Stimulated activated CD4-positive, alpha-beta T cell treated with anti-CD3 and anti-CD28 coated beads, Interleukin-2, amount 100 ng/mL, for 4 hours (primary cell): Measurements from ENCODE around the gene ABHD4.
A peak's percentile ranks its signal among the peaks of the same experiment; 100 is the strongest.
"Not testable (repeated sequence)": the region's sequence is repeated elsewhere in the genome, so short reads cannot be mapped to it uniquely, and the experiment has no call there.

Source experiments
- DNase-seq: peaks from one replicate; pipeline ENCODE4 v3.0.0-alpha.2; 2020; ENCODE audit warnings: low read depth

Gene ABHD4

DNA sequence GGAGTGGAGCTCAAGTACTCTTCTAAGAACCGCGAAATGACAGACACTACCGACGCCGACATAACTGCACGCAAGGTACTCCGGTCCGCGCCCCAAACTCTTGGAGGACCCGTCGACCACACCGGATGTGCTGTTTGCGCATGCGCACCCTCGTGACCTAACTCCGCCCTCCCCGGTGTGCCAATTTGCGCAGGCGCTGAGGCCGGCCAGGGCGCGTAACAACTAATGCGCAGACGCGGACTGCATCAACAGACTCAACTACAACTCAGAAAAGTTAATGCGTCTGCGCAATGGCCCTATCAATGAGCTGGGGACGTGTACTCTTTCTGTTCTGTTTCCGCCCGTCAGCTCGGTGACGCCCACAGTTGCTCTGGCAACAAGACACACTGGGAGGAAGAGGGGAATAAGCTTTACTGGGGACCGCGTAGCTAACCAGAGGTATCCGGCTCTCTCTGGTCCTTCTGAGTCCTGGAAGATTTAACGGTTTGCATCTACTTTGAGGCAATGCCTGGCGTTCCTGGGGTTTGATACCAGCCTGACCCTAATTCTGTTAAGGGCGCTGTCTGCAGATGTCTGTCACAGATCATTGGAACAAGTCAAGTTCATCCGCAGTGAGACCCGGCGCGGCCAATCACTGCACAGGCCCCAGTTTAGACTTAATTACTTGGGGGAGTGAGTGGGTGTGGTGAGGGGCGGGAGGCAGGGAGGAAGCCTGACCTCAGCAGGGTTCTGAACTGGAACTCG, 8.8 kb upstream of the ABHD4 start, which contains the start of gene DAD1:
DAD1 (minus strand) TSS at position 129 of the 744 bp plus-strand sequence; CDS start at position 62, 67 bp downstream.
- peak; percentile 98 for DNase-seq

- DNase-seq, result no peak
Measured at GRCh38 chr14:22593189-22593588, 4.9 kb upstream of the ABHD4 start.

GRCh38 chr14:22593601-22594000, 4.5 kb upstream of the ABHD4 start:
- no peak for DNase-seq

GRCh38 chr14:22594156-22594716, 3.9 kb upstream of the ABHD4 start:
- no peak for DNase-seq

GRCh38 chr14:22596354-22596879, 1.7 kb upstream of the ABHD4 start:
- DNase-seq, result no peak

DNA sequence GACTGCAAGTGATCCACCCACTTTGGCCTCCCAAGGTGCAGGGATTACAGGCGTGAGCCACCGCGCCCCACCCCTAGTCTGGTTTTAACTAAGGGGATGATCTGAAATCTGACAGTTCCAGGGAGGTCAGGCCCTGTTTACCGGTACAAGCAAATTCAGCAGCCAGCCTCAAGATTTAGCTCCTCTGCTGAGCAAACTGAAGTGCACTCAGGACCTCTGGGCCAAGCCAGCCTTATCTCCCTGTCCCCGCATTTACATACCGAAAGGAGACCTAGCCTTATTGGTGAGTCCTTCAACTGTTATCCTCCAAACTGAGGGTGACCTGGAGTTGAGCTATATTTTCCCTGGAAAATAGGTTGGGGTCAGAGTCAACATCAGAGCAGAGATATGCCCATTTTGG, 835 bp upstream of the ABHD4 start:
- no peak for DNase-seq

DNA sequence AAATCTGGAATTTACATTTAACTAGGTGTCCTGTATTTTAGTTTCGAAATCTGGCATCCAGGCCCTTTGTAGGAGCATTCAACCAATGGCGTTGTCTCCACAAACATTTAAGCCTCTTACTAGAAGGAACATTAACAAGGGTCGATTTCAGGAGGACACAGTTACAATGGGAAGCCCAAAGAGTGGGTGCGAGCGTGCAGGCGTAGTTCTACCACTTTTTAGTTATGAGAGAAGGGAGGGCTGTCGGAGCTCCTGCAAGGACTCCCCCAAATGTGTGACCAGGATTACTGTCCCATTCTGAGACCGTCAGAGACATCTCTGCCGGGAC, 365 bp upstream of the ABHD4 start:
- no peak for DNase-seq

- DNase-seq, result peak; percentile 40
Measured at GRCh38 chr14:22598896-22599244, 770 bp downstream of the ABHD4 start.

- no peak for DNase-seq
Measured at GRCh38 chr14:22599349-22599748, 1.2 kb downstream of the ABHD4 start.

DNA sequence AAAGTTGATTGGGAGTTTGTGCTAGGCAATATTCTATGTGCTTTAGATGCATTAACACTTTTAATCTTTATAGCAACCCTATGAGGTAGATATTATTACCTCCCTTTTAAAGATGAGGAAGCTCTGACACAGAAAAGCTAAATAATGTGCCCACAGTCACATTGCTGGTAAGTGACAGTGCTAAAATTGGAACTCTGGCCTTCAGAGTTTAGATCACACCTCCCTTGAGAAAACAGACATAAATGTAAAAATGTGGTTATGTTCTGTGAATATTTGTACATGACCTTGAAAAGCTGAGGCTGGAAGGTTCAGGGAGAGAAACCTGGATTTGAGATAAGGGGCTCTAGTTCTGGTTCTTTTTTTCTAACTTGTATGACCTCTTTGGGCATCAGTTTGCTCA, 1.9 kb downstream of the ABHD4 start:
- no peak for DNase-seq

- DNase-seq, result no peak
Measured at GRCh38 chr14:22601456-22601855, 3.4 kb downstream of the ABHD4 start.

- DNase-seq, result no peak
Measured at GRCh38 chr14:22601996-22602395, 3.9 kb downstream of the ABHD4 start.

- DNase-seq, result no peak
Measured at GRCh38 chr14:22602862-22603261, 4.8 kb downstream of the ABHD4 start.

DNA sequence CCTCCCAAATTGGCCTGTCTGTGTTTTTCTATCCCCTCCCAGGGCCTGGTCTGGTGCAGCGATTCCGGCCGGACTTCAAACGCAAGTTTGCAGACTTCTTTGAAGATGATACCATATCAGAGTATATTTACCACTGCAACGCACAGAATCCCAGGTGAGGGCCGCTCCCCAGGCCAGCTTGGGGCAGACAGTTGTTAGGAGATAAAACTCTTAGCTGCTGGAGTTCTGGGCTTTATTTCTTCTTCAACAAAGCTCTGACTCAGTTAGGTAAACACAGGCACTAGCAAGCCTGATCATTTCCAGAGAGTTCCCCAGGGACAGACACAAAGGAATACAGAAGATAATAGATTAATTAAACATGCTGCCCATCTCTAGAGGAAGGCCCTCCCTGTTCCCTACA, 8.3 kb downstream of the ABHD4 start:
- no peak for DNase-seq

GRCh38 chr14:22607291-22607690, 9.2 kb downstream of the ABHD4 start:
- DNase-seq, result no peak

DNA sequence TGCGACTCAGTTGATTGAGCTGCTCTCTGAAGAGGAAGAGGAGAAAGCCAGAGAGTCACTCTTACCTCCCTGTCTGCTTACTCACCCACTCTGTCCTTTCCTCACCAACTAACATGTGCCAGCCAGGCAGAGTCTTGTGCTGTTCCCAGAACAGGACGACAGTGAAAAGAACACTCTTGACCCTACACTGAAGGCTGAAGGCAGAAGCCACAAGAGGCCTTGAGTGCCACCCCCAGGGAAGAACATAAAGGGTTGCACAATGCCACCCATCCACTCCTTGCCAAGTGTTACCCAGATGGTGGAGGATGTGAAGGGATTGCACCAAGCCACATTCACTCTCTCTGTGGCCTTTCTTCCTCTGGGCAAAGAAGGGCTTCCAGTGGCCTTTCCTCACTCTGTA, 12.8 kb downstream of the ABHD4 start:
- no peak for DNase-seq

GRCh38 chr14:22613106-22613695, 15.1 kb downstream of the ABHD4 start:
- no peak for DNase-seq

- no peak for DNase-seq
Measured at GRCh38 chr14:22613736-22614239, 15.7 kb downstream of the ABHD4 start.

DNA sequence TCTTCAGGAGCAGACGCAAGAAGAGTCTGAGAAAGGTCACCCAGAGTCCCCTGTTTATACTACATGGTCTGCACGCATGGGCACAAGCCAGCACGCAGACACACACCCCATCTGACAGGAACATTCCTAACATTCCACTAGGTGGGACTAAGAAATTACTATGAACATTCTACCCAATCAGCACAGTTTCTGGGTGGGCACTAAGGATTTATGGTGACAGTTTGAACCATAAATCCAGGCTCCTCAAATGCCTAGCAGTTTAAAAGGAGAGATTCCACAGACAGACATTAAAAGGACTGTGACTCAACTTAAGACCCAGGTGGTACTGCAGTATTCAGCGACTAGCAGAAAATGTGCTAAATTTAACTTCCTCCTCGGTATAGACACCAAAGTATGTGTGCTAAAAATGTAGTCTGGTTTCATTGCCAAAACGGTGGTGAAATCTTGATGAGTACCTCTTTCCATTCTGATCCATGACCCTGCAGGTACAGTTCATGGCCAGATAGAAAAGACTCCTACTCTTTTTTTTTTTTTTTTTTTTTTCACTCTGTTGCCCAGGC, 16.2 kb downstream of the ABHD4 start:
- DNase-seq, result no peak

DNA sequence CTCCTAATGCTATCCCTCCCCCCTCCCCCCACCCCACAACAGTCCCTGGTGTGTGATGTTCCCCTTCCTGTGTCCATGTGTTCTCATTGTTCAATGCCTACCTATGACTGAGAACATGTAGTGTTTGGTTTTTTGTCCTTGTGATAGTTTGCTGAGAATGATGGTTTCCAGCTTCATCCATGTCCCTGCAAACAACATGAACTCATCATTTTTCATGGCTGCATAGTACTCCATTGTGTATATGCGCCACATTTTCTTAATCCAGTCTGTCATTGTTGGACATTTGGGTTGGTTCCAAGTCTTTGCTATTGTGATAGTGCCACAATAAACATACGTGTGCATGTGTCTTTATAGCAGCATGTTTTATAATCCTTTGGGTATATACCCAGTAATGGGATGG, 17.7 kb downstream of the ABHD4 start:
- DNase-seq, result not testable (repeated sequence)

GRCh38 chr14:22622255-22622654, 24.2 kb downstream of the ABHD4 start:
- no peak for DNase-seq

- no peak for DNase-seq
Measured at GRCh38 chr14:22623047-22623446, 24.9 kb downstream of the ABHD4 start.

GRCh38 chr14:22626590-22626989, 28.5 kb downstream of the ABHD4 start:
- no peak for DNase-seq
